Measurements from ENCODE around the gene BMPR1B. TPM values are rescaled to one million over a fixed set of nuclear protein-coding genes. Genes with fewer than 3 reads are reported as not detected.

BMPR1B gene
- total RNA-seq, 2 experiments from 2014 or later = not detected

- H3K4me1 Mint-ChIP-seq = peaks cover 9% of the 10 kb centered on the region
- CTCF ChIA-PET = no interaction called here
- DNase-seq (no peak), ATAC-seq (no peak)
- no peaks in the 10 kb centered on the region for H3K27me3 Mint-ChIP-seq
- H3K9me3 Mint-ChIP-seq (ENCODE audit: low read depth) = peaks cover 5% of the 10 kb centered on the region
- no peak overlapping the region for H3K27ac Mint-ChIP-seq
- no peaks in the 10 kb centered on the region for H3K36me3 Mint-ChIP-seq
- no peak overlapping the region for H3K4me3 Mint-ChIP-seq
Measured at GRCh38 chr4:94917146-94917545, 159.4 kb downstream of the BMPR1B start.

DNA sequence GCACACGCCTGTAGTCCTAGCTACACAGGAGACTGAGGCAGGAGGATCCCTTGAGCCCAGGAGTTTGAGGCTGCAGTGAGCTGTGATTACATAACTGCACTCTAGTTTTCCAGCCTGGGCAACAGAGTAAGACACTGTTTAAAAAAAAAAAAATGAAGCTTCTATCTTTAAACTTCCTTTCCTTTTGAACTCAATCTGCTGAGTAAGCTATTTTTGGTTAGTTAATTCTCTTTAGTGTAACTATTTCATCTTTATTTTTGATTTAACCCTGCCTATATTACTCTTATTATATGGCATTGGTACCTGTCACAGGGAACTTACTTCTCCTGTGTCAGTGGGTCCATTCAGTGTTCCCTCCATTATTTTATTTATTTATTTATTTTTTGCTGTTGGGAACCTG lies 160.8 kb downstream of the BMPR1B start:
- Mint-ChIP-seq H3K27ac (no peak overlapping the region), H3K9me3 (ENCODE audit: low read depth) (peaks cover 5% of the 10 kb centered on the region), H3K4me1 (peaks cover under 1% of the 10 kb centered on the region), H3K27me3 (no peaks in the 10 kb centered on the region), H3K36me3 (no peaks in the 10 kb centered on the region), H3K4me3 (no peak overlapping the region)
- CTCF ChIA-PET = no interaction called here
- no peak for ATAC-seq
- no peak for DNase-seq

GRCh38 chr4:94920369-94920768 lies 162.6 kb downstream of the BMPR1B start:
- CTCF ChIA-PET = interaction anchor here (1.1 kb wide), 1 partner anchor 12 kb away, joined by 4 read pairs; no protein-coding TSS in a partner anchor
- Mint-ChIP-seq H3K27ac (no peak overlapping the region), H3K4me1 (no peaks in the 10 kb centered on the region), H3K9me3 (ENCODE audit: low read depth) (peaks cover 5% of the 10 kb centered on the region), H3K4me3 (no peak overlapping the region), H3K36me3 (no peaks in the 10 kb centered on the region), H3K27me3 (no peaks in the 10 kb centered on the region)
- no peak for DNase-seq
- ATAC-seq = no peak

GRCh38 chr4:94924566-94924965 lies 166.8 kb downstream of the BMPR1B start:
- Mint-ChIP-seq H3K4me3 (no peak overlapping the region), H3K4me1 (no peaks in the 10 kb centered on the region), H3K9me3 (ENCODE audit: low read depth) (no peaks in the 10 kb centered on the region), H3K27me3 (no peaks in the 10 kb centered on the region), H3K27ac (no peak overlapping the region), H3K36me3 (no peaks in the 10 kb centered on the region)
- no peak for DNase-seq
- CTCF ChIA-PET = no interaction called here
- ATAC-seq = no peak

- no peaks in the 10 kb centered on the region for H3K27me3 Mint-ChIP-seq
- no peak for ATAC-seq
- no peaks in the 10 kb centered on the region for H3K36me3 Mint-ChIP-seq
- no peaks in the 10 kb centered on the region for H3K4me1 Mint-ChIP-seq
- H3K27ac Mint-ChIP-seq = no peak overlapping the region
- no peaks in the 10 kb centered on the region for H3K9me3 Mint-ChIP-seq (ENCODE audit: low read depth)
- H3K4me3 Mint-ChIP-seq = no peak overlapping the region
- no peak for DNase-seq
- CTCF ChIA-PET = no interaction called here
Measured at GRCh38 chr4:94925764-94926347, 168.1 kb downstream of the BMPR1B start.

- CTCF ChIA-PET = no interaction called here
- Mint-ChIP-seq H3K9me3 (ENCODE audit: low read depth) (no peaks in the 10 kb centered on the region), H3K27ac (no peak overlapping the region), H3K36me3 (no peaks in the 10 kb centered on the region), H3K27me3 (no peaks in the 10 kb centered on the region), H3K4me1 (no peaks in the 10 kb centered on the region), H3K4me3 (no peak overlapping the region)
- no peak for ATAC-seq
- DNase-seq = no peak
Measured at GRCh38 chr4:94926936-94927335, 169.2 kb downstream of the BMPR1B start.

- ATAC-seq = no peak
- Mint-ChIP-seq H3K27ac (no peak overlapping the region), H3K9me3 (ENCODE audit: low read depth) (no peaks in the 10 kb centered on the region), H3K27me3 (no peaks in the 10 kb centered on the region), H3K4me1 (no peaks in the 10 kb centered on the region), H3K4me3 (no peak overlapping the region), H3K36me3 (no peaks in the 10 kb centered on the region)
- DNase-seq = no peak
- CTCF ChIA-PET = no interaction called here
Measured at GRCh38 chr4:94927696-94928095, 169.9 kb downstream of the BMPR1B start.

DNA sequence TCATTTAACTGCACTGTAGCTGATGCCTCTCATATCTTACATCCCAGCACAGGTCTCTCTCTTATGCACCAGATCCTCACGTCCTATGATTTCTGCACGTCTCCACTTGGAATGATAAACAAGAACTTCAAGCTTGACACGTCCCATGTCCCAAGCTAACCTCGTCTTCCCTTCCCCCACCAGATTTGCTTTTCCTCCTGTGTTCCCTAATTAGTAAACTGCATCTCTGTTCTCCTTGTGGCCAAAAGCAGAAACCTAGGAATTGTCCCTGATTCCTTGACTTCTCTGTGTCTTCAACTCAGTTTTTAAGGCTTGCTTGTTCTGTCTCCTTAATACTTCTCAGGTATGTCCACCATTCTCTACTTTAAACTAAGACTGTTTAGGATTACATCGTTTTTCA lies 171.9 kb downstream of the BMPR1B start:
- no peaks in the 10 kb centered on the region for H3K27me3 Mint-ChIP-seq
- ATAC-seq (no peak), DNase-seq (no peak)
- no peaks in the 10 kb centered on the region for H3K4me1 Mint-ChIP-seq
- H3K4me3 Mint-ChIP-seq = no peak overlapping the region
- no peaks in the 10 kb centered on the region for H3K36me3 Mint-ChIP-seq
- H3K27ac Mint-ChIP-seq = no peak overlapping the region
- CTCF ChIA-PET = no interaction called here
- no peaks in the 10 kb centered on the region for H3K9me3 Mint-ChIP-seq (ENCODE audit: low read depth)

GRCh38 chr4:94931626-94932025 lies 173.9 kb downstream of the BMPR1B start:
- CTCF ChIA-PET = no interaction called here
- Mint-ChIP-seq H3K36me3 (no peaks in the 10 kb centered on the region), H3K4me3 (no peak overlapping the region), H3K27ac (no peak overlapping the region), H3K27me3 (no peaks in the 10 kb centered on the region), H3K9me3 (ENCODE audit: low read depth) (no peaks in the 10 kb centered on the region), H3K4me1 (no peaks in the 10 kb centered on the region)
- DNase-seq (no peak), ATAC-seq (no peak)

GRCh38 chr4:94932366-94932765 lies 174.6 kb downstream of the BMPR1B start:
- Mint-ChIP-seq H3K4me1 (no peaks in the 10 kb centered on the region), H3K9me3 (ENCODE audit: low read depth) (no peaks in the 10 kb centered on the region), H3K27me3 (no peaks in the 10 kb centered on the region), H3K4me3 (no peak overlapping the region), H3K36me3 (no peaks in the 10 kb centered on the region), H3K27ac (no peak overlapping the region)
- ATAC-seq (no peak), DNase-seq (no peak)
- CTCF ChIA-PET = interaction anchor here (1.2 kb wide), 1 partner anchor 31 kb away, joined by 3 read pairs; no protein-coding TSS in a partner anchor

- Mint-ChIP-seq H3K4me1 (no peaks in the 10 kb centered on the region), H3K27me3 (peaks cover 2% of the 10 kb centered on the region), H3K9me3 (ENCODE audit: low read depth) (no peaks in the 10 kb centered on the region), H3K4me3 (no peak overlapping the region), H3K27ac (no peak overlapping the region), H3K36me3 (no peaks in the 10 kb centered on the region)
- ATAC-seq (no peak), DNase-seq (no peak)
- CTCF ChIA-PET = no interaction called here
Measured at GRCh38 chr4:94933799-94934198, 176.0 kb downstream of the BMPR1B start.

GRCh38 chr4:94934201-94934600 lies 176.4 kb downstream of the BMPR1B start:
- no peak for DNase-seq
- CTCF ChIA-PET = no interaction called here
- Mint-ChIP-seq H3K27me3 (peaks cover 2% of the 10 kb centered on the region), H3K36me3 (no peaks in the 10 kb centered on the region), H3K9me3 (ENCODE audit: low read depth) (no peaks in the 10 kb centered on the region), H3K27ac (no peak overlapping the region), H3K4me1 (no peaks in the 10 kb centered on the region), H3K4me3 (no peak overlapping the region)
- no peak for ATAC-seq

- H3K36me3 Mint-ChIP-seq = no peaks in the 10 kb centered on the region
- CTCF ChIA-PET = no interaction called here
Measured at GRCh38 chr4:94934864-94935263, 177.1 kb downstream of the BMPR1B start.

DNA sequence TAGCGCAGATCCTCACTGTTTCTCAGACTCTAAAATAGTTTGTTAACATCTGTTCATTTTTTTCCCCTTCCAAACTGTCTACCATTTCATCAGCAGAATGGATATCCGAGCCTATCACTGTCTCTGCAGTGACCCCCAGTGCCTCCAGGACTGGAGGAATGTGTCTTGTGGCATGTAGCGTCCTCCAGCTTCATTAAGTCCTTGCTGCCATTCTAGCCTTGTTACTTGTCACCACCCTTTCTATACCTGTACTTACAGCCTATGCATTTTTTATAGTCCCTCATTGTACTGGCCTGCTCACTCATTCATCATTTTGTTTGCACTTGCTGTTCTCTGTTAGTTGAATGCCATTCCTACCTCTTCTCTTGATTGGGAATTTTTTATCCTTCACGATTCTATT lies 179.1 kb downstream of the BMPR1B start:
- ATAC-seq (no peak), DNase-seq (no peak)
- Mint-ChIP-seq H3K36me3 (no peaks in the 10 kb centered on the region), H3K4me3 (no peak overlapping the region), H3K27me3 (peaks cover 2% of the 10 kb centered on the region), H3K27ac (no peak overlapping the region), H3K9me3 (ENCODE audit: low read depth) (no peaks in the 10 kb centered on the region), H3K4me1 (no peaks in the 10 kb centered on the region)
- CTCF ChIA-PET = no interaction called here

More at GRCh38 chr4:94934864-94935263, 177.1 kb downstream of the BMPR1B start:
- no peak for ATAC-seq
- Mint-ChIP-seq H3K9me3 (ENCODE audit: low read depth) (no peaks in the 10 kb centered on the region), H3K27me3 (peaks cover 2% of the 10 kb centered on the region), H3K27ac (no peak overlapping the region), H3K4me3 (no peak overlapping the region), H3K4me1 (no peaks in the 10 kb centered on the region)
- DNase-seq = no peak
